ENCODE data around the gene BACE1.

- no peak for TF ChIP-seq CTCF (IDR thresholded peaks at IDR 0.05)
- TF ChIP-seq POLR2A (IDR thresholded peaks at IDR 0.05), result no peak
These were observed 16.8 kb upstream of the BACE1 start for GRCh38 chr11:117332843-117333242.

Measured in testis (tissue), 2 donors.